GM12878 (cell line): ENCODE measurements around the gene SHROOM3. TPM values are rescaled to one million over a fixed set of nuclear protein-coding genes. Genes with fewer than 3 reads are reported as not detected.

ENCODE experiments used
- ATAC-seq: fragments of 200-7000 bp; cut with Tn5 transposase; 3 replicates; pipeline ENCODE4 v1.9.1; 2020; ENCODE audit warnings: mild to moderate bottlenecking, moderate library complexity
- BruUV-seq: library from RNA; stranded (reverse); fragments of 400-500 nt; replicated peaks from 2 replicates; lab custom pipeline; 2021; lab: Mats Ljungman, UMichigan
- CTCF ChIA-PET: fragments of 300-600 bp; sonication (Branson Sonifier 250); formaldehyde crosslinking; extraction: SDS; loops from one replicate; lab custom pipeline; 2021; ENCODE audit warnings: inconsistent platforms; lab: Yijun Ruan, JAX
- POLR2A ChIA-PET: fragments of 350-600 bp; formaldehyde crosslinking; extraction: SDS; loops from one replicate; lab custom pipeline; 2021; ENCODE audit warnings: inconsistent platforms; lab: Charles Lee
- RAD21 ChIA-PET: fragments of 300-600 bp; sonication (Branson Sonifier 250); formaldehyde crosslinking; loops from one replicate; lab custom pipeline; 2023; ENCODE audit warnings: antibody characterized with exemption; ENCODE audit not compliant: unreplicated experiment; lab: Charles Lee
- SMC1A ChIA-PET: fragments of 300-600 bp; sonication (Branson Sonifier 250); formaldehyde crosslinking; loops from one replicate; lab custom pipeline; 2023; ENCODE audit not compliant: unreplicated experiment, uncharacterized antibody; lab: Charles Lee
- DNase-seq: peaks from one replicate; pipeline ENCODE4 v3.0.0-alpha.2; 2011; ENCODE audit warnings: low read depth, low spot score
- FAIRE-seq: peaks from 3 replicates; lab custom pipeline; 2011; peaks lifted over from hg19 to GRCh38; lab: Jason Lieb, UNC
- H2AFZ ChIP-seq: 2 replicates; pipeline ENCODE4 v1.6.0; 2011; ENCODE audit warnings: low read depth, low read length, control low read depth; ENCODE audit not compliant: control insufficient read depth
- H3K27ac ChIP-seq: 2 replicates; pipeline ENCODE4 v1.5.1; 2011; ENCODE audit warnings: control low read depth; ENCODE audit not compliant: control insufficient read depth, insufficient read depth
- H3K27me3 ChIP-seq, 2 experiments: replicated peaks in 1 of 2; 2 replicates each; pipeline versions ENCODE4 v1.6.0 to v1.6.1; 2011; ENCODE audit warnings: low read length in 1 of 2; ENCODE audit not compliant: control insufficient read depth in 2 of 2, insufficient read depth in 2 of 2
- H3K36me3 ChIP-seq, 2 experiments: 2 replicates each; pipeline ENCODE4 v1.5.1; 2011; ENCODE audit warnings: low read length in 1 of 2; ENCODE audit not compliant: control insufficient read depth in 2 of 2, insufficient read depth in 2 of 2
- H3K4me1 ChIP-seq: 2 replicates; pipeline ENCODE4 v1.6.1; 2011; ENCODE audit warnings: mild to moderate bottlenecking, low read length, moderate library complexity, mixed read lengths; ENCODE audit not compliant: control insufficient read depth, insufficient read depth
- H3K4me2 ChIP-seq: 2 replicates; pipeline ENCODE4 v1.6.0; 2011; ENCODE audit warnings: control low read depth; ENCODE audit not compliant: control insufficient read depth, insufficient read depth
- H3K4me3 ChIP-seq: fragments of 200-600 bp; sonication (generic); 2 replicates; pipeline ENCODE4 v1.5.1; 2016
- H3K79me2 ChIP-seq: 2 replicates; pipeline ENCODE4 v1.6.0; 2011; ENCODE audit warnings: low read length; ENCODE audit not compliant: control insufficient read depth, insufficient read depth
- H3K9ac ChIP-seq: 2 replicates; pipeline ENCODE4 v1.8.0; 2011; ENCODE audit warnings: low read length, control low read depth, mixed read lengths; ENCODE audit not compliant: control insufficient read depth, insufficient read depth
- H3K9me3 ChIP-seq: replicated peaks from 3 replicates; pipeline ENCODE4 v1.5.1; 2011; ENCODE audit warnings: mild to moderate bottlenecking, low read length; ENCODE audit not compliant: control insufficient read depth, insufficient read depth
- H4K20me1 ChIP-seq: 2 replicates; pipeline ENCODE4 v1.6.0; 2011; ENCODE audit not compliant: control insufficient read depth, insufficient read depth
- BHLHE40 ChIP-seq, 2 experiments: fragments of 450-650 bp in 1 of 2; IDR thresholded peaks; 2 replicates each; pipeline ENCODE4 v1.6.1; 2011 to 2017; ENCODE audit warnings: low read depth in 2 of 2, borderline replicate concordance in 1 of 2, improper control_type of control experiment in 1 of 2, low read length in 1 of 2, mild to moderate bottlenecking in 1 of 2
- CBX5 ChIP-seq: sonication (generic); IDR thresholded peaks from 2 replicates; pipeline ENCODE4 v1.6.1; 2016; ENCODE audit warnings: low read depth, moderate library complexity, mild to moderate bottlenecking, inconsistent platforms
- CHD2 ChIP-seq: IDR thresholded peaks from 2 replicates; pipeline ENCODE4 v1.6.1; 2011; ENCODE audit warnings: low read depth, low read length, improper control_type of control experiment, borderline replicate concordance
- CHD4 ChIP-seq: fragments of 200-600 bp; sonication (generic); IDR thresholded peaks from 2 replicates; pipeline ENCODE4 v1.6.1; 2016; ENCODE audit warnings: mild to moderate bottlenecking
- CREB1 ChIP-seq: IDR thresholded peaks from 2 replicates; pipeline ENCODE4 v1.6.1; 2012; ENCODE audit warnings: low read depth, mild to moderate bottlenecking, inconsistent platforms
- EGR1 ChIP-seq, 2 experiments: IDR thresholded peaks; 1 replicate in 1 of 2; 2 replicates in 1 of 2; pipeline ENCODE4 v1.6.1; 2011 to 2012; ENCODE audit warnings: low read depth in 2 of 2, low read length in 2 of 2, borderline replicate concordance in 1 of 2, mild to moderate bottlenecking in 1 of 2, moderate library complexity in 1 of 2
- EP300 ChIP-seq, 2 experiments: fragments of 150-350 bp in 1 of 2; IDR thresholded peaks; 2 replicates each; pipeline ENCODE4 v1.6.1; 2011 to 2012; ENCODE audit warnings: low read depth in 2 of 2, low read length in 2 of 2, borderline replicate concordance in 1 of 2, improper control_type of control experiment in 1 of 2, inconsistent platforms in 1 of 2; ENCODE audit not compliant: control insufficient read depth in 1 of 2
- GABPA ChIP-seq: IDR thresholded peaks from 2 replicates; pipeline ENCODE4 v1.6.1; 2014; ENCODE audit warnings: antibody characterized with exemption, low read depth, mild to moderate bottlenecking, inconsistent platforms
- IRF5 ChIP-seq: fragments of 450-650 bp; IDR thresholded peaks from 2 replicates; pipeline ENCODE4 v1.6.1; 2017; ENCODE audit warnings: borderline replicate concordance
- KLF5 ChIP-seq: fragments of 450-650 bp; IDR thresholded peaks from 2 replicates; pipeline ENCODE4 v1.6.1; 2014; ENCODE audit warnings: mild to moderate bottlenecking; ENCODE audit not compliant: partially characterized antibody
- NBN ChIP-seq: fragments of 450-650 bp; IDR thresholded peaks from 2 replicates; pipeline ENCODE4 v1.6.1; 2016
- NFYA ChIP-seq: IDR thresholded peaks from 2 replicates; pipeline ENCODE4 v1.6.1; 2011; ENCODE audit warnings: low read depth, mild to moderate bottlenecking, low read length, improper control_type of control experiment, borderline replicate concordance
- NR2C1 ChIP-seq: fragments of 450-650 bp; IDR thresholded peaks from 2 replicates; pipeline ENCODE4 v1.6.1; 2017; ENCODE audit warnings: antibody characterized with exemption, mild to moderate bottlenecking, moderate library complexity
- NRF1 ChIP-seq: conservative IDR thresholded peaks from 2 replicates; pipeline ENCODE4 v1.6.1; 2011; ENCODE audit warnings: mild to moderate bottlenecking, low read depth, low read length, improper control_type of control experiment
- PAX5 ChIP-seq: IDR thresholded peaks from 2 replicates; pipeline ENCODE4 v1.6.1; 2011; ENCODE audit warnings: low read depth, low read length, borderline replicate concordance
- RAD51 ChIP-seq: fragments of 450-650 bp; IDR thresholded peaks from 2 replicates; pipeline ENCODE4 v1.6.1; 2016; ENCODE audit warnings: moderate library complexity, mild to moderate bottlenecking, inconsistent platforms
- RCOR1 ChIP-seq: conservative IDR thresholded peaks from 2 replicates; pipeline ENCODE4 v1.6.1; 2012; ENCODE audit warnings: low read depth, low read length, improper control_type of control experiment
- RUNX3 ChIP-seq: IDR thresholded peaks from 2 replicates; pipeline ENCODE4 v1.6.1; 2012; ENCODE audit warnings: low read length, inconsistent platforms
- SIN3A ChIP-seq: IDR thresholded peaks from 2 replicates; pipeline ENCODE4 v1.6.1; 2012; ENCODE audit warnings: low read depth, low read length, improper control_type of control experiment
- SMAD5 ChIP-seq: IDR thresholded peaks from 2 replicates; pipeline ENCODE4 v1.6.1; 2016; ENCODE audit warnings: antibody characterized with exemption, low read depth
- SREBF2 ChIP-seq: IDR thresholded peaks from 2 replicates; pipeline ENCODE4 v1.6.1; 2012; ENCODE audit warnings: mild to moderate bottlenecking, low read length
- TCF3 ChIP-seq: IDR thresholded peaks from 2 replicates; pipeline ENCODE4 v1.6.1; 2012; ENCODE audit warnings: low read depth, mild to moderate bottlenecking, low read length, borderline replicate concordance; ENCODE audit not compliant: insufficient read depth
- ZNF274 ChIP-seq: IDR thresholded peaks from one replicate; pipeline ENCODE4 v1.8.0; 2011; ENCODE audit not compliant: insufficient read length, insufficient read depth
- ZNF384 ChIP-seq: IDR thresholded peaks from 2 replicates; pipeline ENCODE4 v1.6.1; 2012; ENCODE audit warnings: low read depth, mild to moderate bottlenecking, low read length, improper control_type of control experiment, borderline replicate concordance
- WGBS: methylation state at CpG from one replicate; pipeline ENCODE4 v1.1.6; 2016; ENCODE audit warnings: low lambda C conversion rate; ENCODE audit not compliant: insufficient replicate concordance, insufficient coverage; ENCODE audit errors: missing lambda C conversion rate; 5-methylcytosine and 5-hydroxymethylcytosine counted together
- in situ Hi-C: fragments of 300-500 bp; cut with MboI; formaldehyde crosslinking; loops from 9 replicates; pipeline ENCODE4 v1.14.3; 2018; ENCODE audit warnings: mixed read lengths
- intact Hi-C: fragments of 100-400 bp; cut with micrococcal nuclease; formaldehyde crosslinking; loops from one replicate; pipeline ENCODE4 v1.14.2; 2022; ENCODE audit not compliant: unreplicated experiment
- polyA plus RNA-seq, 11 experiments: library from polyadenylated mRNA; depleted of rRNA in 4 of 11; unstranded in 6 of 11; stranded (reverse) in 5 of 11; fragments of >200 nt; fragmentation: Nextera tagmentation in 4 of 11; fragmentation: Illumina TruSeq in 1 of 11; extraction: Ambion mirVana in 4 of 11; extraction: Trizol in 1 of 11; gene quantifications; 1 replicate in 1 of 11; 2 replicates in 10 of 11; pipeline versions ENCODE4 v1.2.1 to v1.2.3, GENCODE V29; 2011 to 2016; ENCODE audit warnings: inconsistent platforms in 2 of 11, missing spikeins in 2 of 11, low read depth in 1 of 11
- total RNA-seq, 4 experiments: library from RNA; depleted of rRNA in 3 of 4; stranded (reverse); fragments of >200 nt in 3 of 4; fragmentation: Illumina TruSeq in 1 of 4; extraction: Trizol in 1 of 4; gene quantifications; 2 replicates each; pipeline versions ENCODE4 v1.2.1 to v1.2.3, GENCODE V29; 2013 to 2021

The SHROOM3 gene
- total and polyA plus RNA-seq, 10 of the 15 experiments (the other 5 are each of a cell fraction or from before 2014, with no cell fraction given): under 0.01 to 0.29 (median 0.08) TPM; not detected in 1

DNA sequence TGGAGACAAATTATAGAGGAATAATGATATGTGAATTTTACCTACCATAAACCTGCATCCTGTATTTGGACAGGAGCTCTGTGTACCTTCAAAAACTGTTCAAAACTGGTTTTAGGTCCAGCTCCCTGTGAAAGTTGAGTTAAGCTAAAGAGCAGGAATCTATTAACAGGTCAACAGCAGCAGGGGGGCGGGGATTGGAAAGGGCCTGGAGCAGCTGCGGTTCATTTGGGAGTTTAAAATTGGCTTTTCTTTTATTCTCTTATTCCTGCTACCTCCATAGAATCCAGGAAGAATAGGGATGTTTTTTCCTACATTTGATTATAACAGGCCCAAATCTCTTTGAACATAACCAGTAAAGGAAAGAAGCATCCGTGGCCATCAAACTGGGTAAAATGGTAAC, 23.8 kb downstream of the SHROOM3 start:
- H4K20me1 ChIP-seq: no peaks in the 10 kb centered on the region
- intact Hi-C loops: no loop called here

GRCh38 chr4:76459291-76459723, 24.3 kb downstream of the SHROOM3 start:
- H3K27me3 ChIP-seq: no peaks in the 10 kb centered on the region
- no peaks in the 10 kb centered on the region for H3K4me1 ChIP-seq
- WGBS: 70% methylated on average over 11 of the region's 11 CpGs
- in situ Hi-C loops: no loop called here
- no peak overlapping the region for H3K4me2 ChIP-seq
- no TSS peak for BruUV-seq
- H3K4me3 ChIP-seq: no peak overlapping the region
- H3K9ac ChIP-seq: no peak overlapping the region
- no peaks in the 10 kb centered on the region for H4K20me1 ChIP-seq
- H3K27ac ChIP-seq: no peak overlapping the region
- peaks cover 6% of the 10 kb centered on the region; the same call in 2 of the 3 replicates for H3K9me3 ChIP-seq
- H2AFZ ChIP-seq: no peak overlapping the region
- FAIRE-seq: no peak
- POLR2A ChIA-PET: no interaction called here
- intact Hi-C loops: no loop called here
- SMC1A ChIA-PET: interaction anchor here (0.6 kb wide), 1 partner anchor 991 kb away, joined by 3 read pairs; no protein-coding TSS in a partner anchor
- RAD21 ChIA-PET: no interaction called here
- no peak for DNase-seq
- H3K79me2 ChIP-seq: no peaks in the 10 kb centered on the region
- CTCF ChIA-PET: no interaction called here
- ATAC-seq: no peak
- H3K36me3 ChIP-seq: no peaks in the 10 kb centered on the region
- TF ChIP-seq SREBF2: no peak
- no peak for TF ChIP-seq BHLHE40 (IDR thresholded peaks at IDR 0.05; ENCODE audit: borderline replicate concordance in 1 of 2, low read depth in 2 of 2, low read length in 1 of 2)
- TF ChIP-seq RUNX3: no peak
- no peak for TF ChIP-seq NBN
- TF ChIP-seq SMAD5: no peak
- no peak for TF ChIP-seq KLF5
- no peak for TF ChIP-seq NFYA
- TF ChIP-seq IRF5: no peak
- TF ChIP-seq CHD4: no peak
- no peak for TF ChIP-seq NR2C1
- no peak for TF ChIP-seq SIN3A
- no peak for TF ChIP-seq EGR1 (IDR thresholded peaks at IDR 0.05; ENCODE audit: borderline replicate concordance in 1 of 2, low read depth in 2 of 2, low read length in 2 of 2)
- TF ChIP-seq TCF3: no peak
- TF ChIP-seq ZNF384: no peak
- TF ChIP-seq NRF1: no peak

More for the DNA sequence above, 23.8 kb downstream of the SHROOM3 start:
- Histone ChIP-seq H2AFZ (no peak overlapping the region), H3K4me2 (no peak overlapping the region), H3K79me2 (no peaks in the 10 kb centered on the region), H3K4me3 (no peak overlapping the region), H3K27me3 (no peaks in the 10 kb centered on the region), H3K9ac (no peak overlapping the region), H3K4me1 (no peaks in the 10 kb centered on the region), H3K9me3 (peaks cover 5% of the 10 kb centered on the region; the same call in 2 of the 3 replicates), H3K27ac (no peak overlapping the region), H3K36me3 (no peaks in the 10 kb centered on the region)
- SMC1A ChIA-PET: interaction anchor here (0.6 kb wide), 1 partner anchor 991 kb away, joined by 3 read pairs; no protein-coding TSS in a partner anchor
- FAIRE-seq: no peak
- no peak for DNase-seq
- in situ Hi-C loops: no loop called here
- POLR2A ChIA-PET: no interaction called here
- TF ChIP-seq CHD2 (no peak), RCOR1 (no peak), NRF1 (no peak), PAX5 (no peak), GABPA (no peak), CBX5 (no peak), RAD51 (no peak), ZNF274 (no peak), EP300 (IDR thresholded peaks at IDR 0.05; ENCODE audit: borderline replicate concordance in 1 of 2, control insufficient read depth in 1 of 2, low read depth in 2 of 2, low read length in 2 of 2) (no peak), CREB1 (no peak)
- 56% methylated on average over 3 of the region's 3 CpGs for WGBS
- ATAC-seq: no peak
- BruUV-seq: no TSS peak
- CTCF ChIA-PET: no interaction called here
- RAD21 ChIA-PET: no interaction called here
